Activated CD8-positive, alpha-beta memory T cell treated with anti-CD3 and anti-CD28 coated beads, Interleukin-2, amount 50 U/mL, for 48 hours (primary cell): ENCODE measurements around the gene SLC20A1.
A peak's percentile ranks its signal among the peaks of the same experiment; 100 is the strongest.

Source experiments
- DNase-seq: peaks from one replicate; pipeline ENCODE4 v3.0.0-alpha.2; 2020

The SLC20A1 gene

GRCh38 chr2:112684415-112684775 lies 38.7 kb downstream of the SLC20A1 start:
- DNase-seq = no peak

DNA sequence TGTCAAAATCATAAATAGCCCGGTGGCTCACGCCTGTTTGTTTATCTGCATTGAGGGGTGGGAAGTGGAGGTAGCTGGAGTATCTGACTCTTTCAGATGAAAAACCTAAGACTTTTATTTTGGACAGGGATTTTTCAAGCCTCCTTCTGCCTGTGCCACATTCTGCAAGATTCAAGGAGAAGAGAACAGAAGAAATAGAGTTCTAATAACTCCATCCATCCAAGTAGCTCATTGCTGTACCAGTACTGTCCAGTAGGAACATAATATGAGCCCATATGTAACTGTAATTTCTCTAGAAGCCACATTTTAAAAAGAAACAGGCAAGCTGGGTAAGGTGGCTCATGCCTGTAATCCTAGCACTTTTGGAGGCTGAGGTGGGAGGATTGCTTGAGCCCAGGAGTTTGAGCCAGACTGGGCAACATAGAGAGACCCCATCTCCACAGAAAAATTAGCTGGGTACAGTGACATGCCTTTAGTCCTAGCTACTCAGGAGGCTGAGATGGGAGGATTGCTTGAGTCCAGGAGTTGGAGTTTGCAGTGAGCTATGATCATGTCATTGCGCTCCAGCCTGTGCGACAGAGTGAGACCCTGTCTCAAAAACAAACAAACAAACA lies 39.6 kb downstream of the SLC20A1 start:
- DNase-seq = no peak

DNA sequence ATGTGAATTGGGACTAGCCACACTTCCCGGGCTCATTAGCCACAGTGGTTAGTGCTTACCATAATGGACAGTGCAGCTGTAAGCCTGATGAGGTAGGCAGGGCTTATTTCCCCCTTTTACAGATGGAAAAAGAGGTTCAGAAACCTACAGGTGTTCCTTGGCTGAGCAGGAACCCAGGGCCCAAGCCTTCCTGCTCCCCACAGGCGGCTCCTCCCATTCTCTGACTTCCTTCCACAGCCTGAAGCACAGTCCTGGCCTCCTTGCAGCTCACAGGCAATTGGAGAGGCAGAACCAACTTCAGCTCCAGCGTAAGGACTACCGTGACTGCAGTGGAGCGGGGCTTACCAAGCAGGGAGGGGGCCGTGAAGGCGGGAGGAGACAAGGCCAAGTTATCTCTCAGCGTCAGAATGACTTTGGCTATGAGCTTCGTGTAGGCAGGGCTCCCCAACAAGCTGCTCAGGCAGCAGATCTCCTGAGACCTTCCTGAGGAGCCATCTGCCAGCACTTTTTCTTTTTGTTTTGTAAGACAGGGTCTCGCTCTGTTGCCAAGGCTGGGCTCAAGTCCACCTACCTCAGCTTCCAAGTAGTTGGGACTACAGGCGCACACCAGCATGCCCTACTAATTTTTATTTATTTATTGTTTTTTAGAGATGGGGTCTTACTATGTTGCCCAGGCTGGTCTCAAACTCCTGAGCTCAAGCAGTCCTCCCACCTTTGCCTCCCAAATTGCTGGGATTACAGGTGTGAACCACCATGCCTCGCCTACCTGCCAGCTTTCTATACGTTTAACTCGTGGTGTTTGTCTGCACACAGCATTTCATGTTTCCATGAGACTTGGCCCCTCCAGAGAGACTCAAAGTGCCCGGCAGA lies 40.8 kb downstream of the SLC20A1 start:
- DNase-seq = no peak

DNA sequence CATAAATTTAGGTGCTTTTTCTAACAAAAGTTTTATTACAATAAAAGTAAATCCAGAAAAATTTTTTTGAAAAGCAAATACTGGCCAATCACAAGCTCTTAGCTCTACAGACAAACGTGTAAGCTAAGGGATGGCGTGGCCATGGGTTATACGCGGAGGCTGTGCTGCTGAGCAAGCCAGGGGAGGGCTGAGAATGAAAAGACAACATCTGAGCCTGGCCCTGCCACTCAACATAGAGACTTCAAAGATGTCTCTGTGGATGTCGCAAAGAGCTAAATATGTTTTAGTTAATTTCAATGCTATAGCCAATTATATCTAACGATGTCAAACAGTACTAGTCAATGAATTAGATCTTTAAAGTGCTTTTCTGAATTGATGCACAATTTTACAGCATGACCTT lies 41.8 kb downstream of the SLC20A1 start:
- no peak for DNase-seq

DNA sequence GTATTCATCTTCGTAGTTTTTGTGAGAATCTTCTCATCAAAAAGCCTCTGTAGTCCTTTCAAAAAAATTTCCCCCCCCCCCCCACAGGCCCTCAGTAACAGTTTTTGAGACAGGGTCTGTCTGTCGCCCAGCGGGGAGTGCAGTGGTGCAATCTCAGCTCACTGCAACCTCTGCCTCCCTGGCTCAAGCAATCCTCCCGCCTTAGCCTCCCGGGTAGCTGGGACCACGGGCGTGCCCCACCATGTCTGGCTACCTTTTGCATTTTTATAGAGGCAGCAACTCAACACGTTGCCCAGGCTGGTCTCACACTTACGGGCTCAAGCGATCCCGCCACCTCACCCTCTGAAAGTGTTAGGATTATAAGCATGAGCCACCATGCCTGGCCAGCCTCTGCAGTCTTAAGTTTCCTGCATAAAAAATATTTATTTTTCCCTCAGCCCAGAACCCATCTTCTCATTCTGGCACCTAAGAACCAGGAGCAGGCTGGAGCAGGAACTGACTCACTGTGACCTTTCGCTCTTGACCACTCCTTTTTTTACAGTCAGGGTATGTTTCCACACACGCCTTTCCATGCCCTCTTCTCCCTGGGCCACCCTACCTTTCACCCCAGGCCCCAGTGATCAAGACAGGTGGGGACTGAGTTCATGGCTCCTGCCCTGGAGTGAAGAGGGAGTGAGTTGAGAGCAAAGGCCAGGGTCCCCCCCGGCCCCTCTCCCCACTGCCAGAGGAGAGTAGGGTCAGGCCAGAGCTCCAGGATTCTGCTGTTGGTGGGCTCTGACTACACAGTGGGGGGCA lies 42.5 kb downstream of the SLC20A1 start:
- peak; percentile 26 for DNase-seq

DNA sequence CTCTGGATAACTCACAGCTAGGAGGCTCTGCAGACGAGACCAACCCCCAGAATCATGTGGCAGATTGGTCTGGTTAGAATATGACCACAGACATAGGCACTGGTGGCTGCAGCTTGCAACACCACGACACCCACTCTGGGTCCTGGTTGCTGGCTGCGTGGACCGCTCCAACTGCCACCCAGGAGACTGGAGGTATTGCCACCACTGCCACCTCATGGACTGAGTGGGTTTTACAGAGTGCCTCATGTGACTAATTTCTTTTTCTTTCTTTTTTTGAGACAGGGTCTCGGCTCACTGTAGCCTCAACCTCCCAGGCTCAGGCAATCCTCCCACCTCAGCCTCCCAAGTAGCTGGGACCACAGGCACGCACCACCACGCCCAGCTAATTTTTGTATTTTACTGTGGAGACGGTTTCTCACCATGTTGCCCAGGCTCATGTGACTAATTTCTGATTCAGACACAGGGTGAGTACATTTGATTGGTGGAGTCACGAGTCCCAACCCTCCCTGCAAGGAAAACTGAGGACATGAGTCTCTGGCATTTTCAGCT lies 45.2 kb downstream of the SLC20A1 start:
- peak; percentile 73 for DNase-seq

- peak; percentile 52 for DNase-seq
Observed at GRCh38 chr2:112691881-112692281, 46.1 kb downstream of the SLC20A1 start.

- peak; percentile 73 for DNase-seq
Observed at GRCh38 chr2:112692495-112692911, 46.8 kb downstream of the SLC20A1 start.

DNA sequence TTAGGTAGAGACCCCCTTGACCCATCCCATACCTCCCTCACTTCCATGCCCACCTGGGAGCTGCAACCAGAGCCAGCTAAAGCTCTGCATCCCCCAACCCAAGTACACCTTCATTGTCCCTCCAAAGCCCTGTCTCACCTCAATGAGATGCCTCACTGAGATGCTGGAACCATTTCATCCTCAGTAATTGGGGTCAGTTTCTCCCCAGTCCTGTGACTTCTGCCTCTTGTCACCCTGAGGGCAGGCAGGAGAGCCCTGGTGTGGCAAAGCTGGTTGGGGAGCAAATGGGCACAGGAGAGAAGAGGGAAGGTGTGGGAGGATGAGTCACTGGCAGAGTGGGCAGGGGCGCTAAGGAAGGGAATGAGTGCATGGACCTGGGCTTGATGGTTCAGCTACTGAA lies 47.2 kb downstream of the SLC20A1 start:
- peak; percentile 65 for DNase-seq

GRCh38 chr2:112693596-112693995 lies 47.9 kb downstream of the SLC20A1 start:
- peak; percentile 39 for DNase-seq

DNA sequence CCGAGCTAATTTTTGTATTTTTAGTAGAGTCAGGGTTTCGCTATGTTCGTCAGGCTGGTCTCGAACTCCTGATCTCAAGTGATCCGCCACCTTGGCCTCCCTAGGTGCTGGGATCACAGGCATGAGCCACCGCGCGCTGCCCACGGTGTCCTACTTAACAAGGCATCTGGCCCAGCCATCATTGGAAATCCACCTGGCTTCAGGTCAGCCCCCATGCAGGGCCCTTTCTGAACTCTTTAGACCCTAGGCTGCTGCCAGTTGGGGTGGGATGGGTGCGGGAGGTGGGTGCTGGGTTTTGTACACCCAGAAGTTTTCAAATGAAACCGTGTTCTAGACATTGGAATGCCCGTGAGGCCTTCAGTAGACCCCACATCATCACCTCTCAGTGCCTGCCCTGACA lies 48.4 kb downstream of the SLC20A1 start:
- DNase-seq = peak; percentile 42

GRCh38 chr2:112698834-112699515 lies 53.2 kb downstream of the SLC20A1 start:
- DNase-seq = no peak

GRCh38 chr2:112699984-112700667 lies 54.4 kb downstream of the SLC20A1 start:
- DNase-seq = no peak

- DNase-seq = no peak
Observed at GRCh38 chr2:112701052-112701451, 55.3 kb downstream of the SLC20A1 start.

DNA sequence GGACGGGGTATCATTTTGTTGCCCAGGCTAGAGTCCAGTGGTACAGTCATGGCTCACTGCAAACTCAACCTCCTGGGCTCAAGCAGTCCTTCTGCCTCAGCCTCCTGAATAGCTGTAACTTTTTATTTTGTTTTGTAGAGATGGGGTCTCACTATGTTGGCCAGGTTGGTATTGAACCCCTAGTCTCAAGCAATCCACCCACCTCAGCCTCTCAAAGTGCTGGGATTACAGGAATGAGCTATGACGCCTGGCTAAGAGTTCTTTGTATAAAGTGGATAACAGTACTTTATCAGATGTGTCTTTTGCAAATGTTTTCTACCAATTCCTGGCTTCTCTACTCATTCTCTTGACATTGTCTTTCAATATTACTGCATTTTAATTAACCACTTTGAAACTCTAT lies 57.9 kb downstream of the SLC20A1 start:
- peak; percentile 12 for DNase-seq

DNA sequence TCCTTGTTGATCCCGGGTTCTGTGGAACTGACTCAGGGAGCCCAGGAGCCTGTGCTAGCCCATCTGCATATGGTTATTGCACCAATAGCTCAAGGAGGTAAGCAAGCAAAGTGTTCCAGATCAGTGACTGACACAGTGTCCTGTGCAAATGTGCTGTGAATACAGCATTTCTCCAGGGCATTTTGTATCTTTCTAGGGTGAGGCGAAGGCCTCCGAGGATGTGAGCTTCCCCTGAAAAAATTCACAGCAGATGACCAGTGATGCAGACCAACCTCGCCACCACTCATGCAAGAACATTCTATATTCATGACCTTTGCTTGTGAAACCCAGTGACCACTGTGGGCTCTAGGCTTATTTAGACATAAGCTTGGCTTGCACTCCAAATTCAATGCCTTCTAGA lies 59.8 kb downstream of the SLC20A1 start:
- peak; percentile 45 for DNase-seq

DNA sequence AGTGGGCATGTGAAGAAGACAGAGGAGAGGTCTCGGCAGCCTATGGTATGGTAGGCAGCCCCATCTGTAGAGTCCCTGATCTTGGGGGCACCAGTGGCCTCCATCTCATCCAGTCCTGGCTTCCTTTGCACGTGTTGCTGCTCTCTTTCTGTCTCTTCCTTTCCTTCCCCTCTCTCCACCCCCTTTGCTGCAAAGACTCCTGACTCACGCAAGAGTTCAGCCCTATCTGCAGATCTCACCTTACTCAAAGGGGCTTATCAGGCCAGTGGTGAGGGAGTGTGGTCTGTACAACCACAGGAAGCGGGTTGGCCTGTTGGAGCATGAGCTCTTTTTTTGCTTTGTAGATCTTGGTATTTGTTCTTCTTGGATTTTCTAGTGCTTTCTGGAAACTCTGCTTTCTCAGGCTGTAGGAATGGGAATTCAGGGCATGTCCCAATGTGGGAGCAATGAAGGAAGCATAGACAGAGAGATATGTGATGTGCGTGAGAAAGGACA lies 60.5 kb downstream of the SLC20A1 start:
- peak; percentile 83 for DNase-seq

- DNase-seq = peak; percentile 29
Observed at GRCh38 chr2:112706947-112707346, 61.2 kb downstream of the SLC20A1 start.

DNA sequence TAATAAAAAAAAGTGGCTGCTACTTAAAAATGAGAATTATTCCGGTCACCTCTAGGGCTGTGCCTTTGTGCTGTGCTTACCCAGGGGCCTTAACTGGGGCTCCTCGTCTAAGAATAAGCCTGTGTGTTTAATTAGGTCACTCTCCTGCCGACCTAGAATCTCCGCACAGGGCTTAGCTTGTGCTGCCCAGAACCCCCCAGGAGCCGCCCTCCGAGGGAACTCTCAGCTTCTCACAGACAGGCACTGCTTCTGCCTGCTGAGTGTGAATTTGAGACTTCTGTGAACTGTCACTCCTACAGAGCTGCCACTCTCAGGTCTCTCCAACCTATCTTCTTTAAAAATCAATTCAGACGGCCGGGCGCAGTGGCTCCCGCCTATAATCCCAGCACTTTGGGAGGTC lies 63.2 kb downstream of the SLC20A1 start:
- DNase-seq = peak; percentile 47

DNA sequence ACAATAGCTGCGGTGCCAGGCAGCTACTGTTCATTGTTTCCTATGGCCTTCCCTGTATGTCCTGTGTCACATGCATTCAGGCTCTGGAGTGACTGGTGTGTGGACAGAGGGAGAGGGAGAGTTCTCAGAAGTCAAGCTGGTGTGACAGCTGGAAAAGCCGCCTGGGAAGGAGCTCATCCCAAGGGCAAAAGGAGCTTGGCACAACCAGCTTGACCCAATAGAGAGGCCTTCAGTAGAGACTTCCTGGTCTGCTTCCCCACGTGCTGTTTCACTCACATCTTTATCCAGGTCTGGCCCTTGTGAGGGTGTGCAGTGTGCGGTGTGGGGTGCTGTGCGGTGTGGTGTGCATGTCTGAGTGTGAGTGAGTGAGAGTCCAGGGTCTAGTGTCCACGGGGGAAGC lies 64.0 kb downstream of the SLC20A1 start:
- DNase-seq = peak; percentile 34

GRCh38 chr2:112710956-112711750 lies 65.4 kb downstream of the SLC20A1 start:
- DNase-seq = peak; percentile 49
